PC-3 (cell line): ENCODE measurements around the gene SELENOP. TPM values are rescaled to one million over a fixed set of nuclear protein-coding genes. Genes with fewer than 3 reads are reported as not detected.

Experiments
- ATAC-seq: fragments of 200-7000 bp; cut with Tn5 transposase; 2 replicates; pipeline ENCODE4 v1.9.1; 2020; ENCODE audit warnings: mild to moderate bottlenecking, moderate library complexity
- BruUV-seq: library from RNA; stranded (reverse); fragments of 400-500 nt; replicated peaks from 2 replicates; lab custom pipeline; 2021; lab: Mats Ljungman, UMichigan
- CTCF ChIA-PET: fragments of 300-600 bp; sonication (Branson Sonifier 250); formaldehyde crosslinking; loops from one replicate; lab custom pipeline; 2022; ENCODE audit warnings: antibody characterized with exemption; lab: Charles Lee
- POLR2A ChIA-PET: fragments of 300-600 bp; sonication (Branson Sonifier 250); formaldehyde crosslinking; loops from one replicate; lab custom pipeline; 2022; ENCODE audit warnings: antibody characterized with exemption; ENCODE audit not compliant: unreplicated experiment; lab: Charles Lee
- DNase-seq: peaks from one replicate; pipeline ENCODE4 v3.0.0-alpha.2; 2015
- H2AFZ ChIP-seq: fragments of 300-600 bp; sonication (generic); 2 replicates; pipeline ENCODE4 v1.6.0; 2016; ENCODE audit warnings: antibody characterized with exemption, low read length
- H3F3A ChIP-seq: fragments of 300-600 bp; sonication (generic); one replicate; pipeline ENCODE4 v1.6.0; 2017; ENCODE audit warnings: antibody characterized with exemption, low read length, control low read depth, mild to moderate bottlenecking; ENCODE audit not compliant: unreplicated experiment
- H3K27ac ChIP-seq: fragments of 300-600 bp; sonication (generic); 2 replicates; pipeline ENCODE4 v1.5.1; 2016; ENCODE audit warnings: mild to moderate bottlenecking, low read length
- H3K27me3 ChIP-seq: fragments of 300-600 bp; sonication (generic); 2 replicates; pipeline ENCODE4 v1.6.1; 2016; ENCODE audit warnings: low read length, mixed read lengths
- H3K36me3 ChIP-seq: fragments of 300-600 bp; sonication (generic); 2 replicates; pipeline ENCODE4 v1.6.1; 2016; ENCODE audit warnings: low read depth, mixed run types, low read length, mixed read lengths
- H3K4me1 ChIP-seq: fragments of 300-600 bp; sonication (generic); 2 replicates; pipeline ENCODE4 v1.5.1; 2016; ENCODE audit warnings: low read length; ENCODE audit not compliant: insufficient read depth
- H3K4me2 ChIP-seq: fragments of 300-600 bp; sonication (generic); 2 replicates; pipeline ENCODE4 v1.6.0; 2016; ENCODE audit warnings: low read length
- H3K4me3 ChIP-seq: fragments of 300-600 bp; sonication (generic); 2 replicates; pipeline ENCODE4 v1.5.1; 2016; ENCODE audit warnings: mild to moderate bottlenecking, low read length, mixed read lengths
- H3K79me2 ChIP-seq: fragments of 300-600 bp; sonication (generic); 2 replicates; pipeline ENCODE4 v1.6.1; 2017; ENCODE audit warnings: low read length, mixed read lengths
- H3K9ac ChIP-seq: fragments of 300-600 bp; sonication (generic); 2 replicates; pipeline ENCODE4 v1.6.0; 2016; ENCODE audit warnings: mild to moderate bottlenecking, low read length
- H3K9me2 ChIP-seq: fragments of 300-600 bp; sonication (generic); replicated peaks from 2 replicates; pipeline ENCODE4 v1.6.1; 2016; ENCODE audit warnings: mixed run types, low read length, mixed read lengths
- H3K9me3 ChIP-seq: fragments of 300-600 bp; sonication (generic); 2 replicates; pipeline ENCODE4 v1.6.1; 2016; ENCODE audit warnings: low read length, mixed read lengths
- H4K20me1 ChIP-seq: fragments of 300-600 bp; sonication (generic); 2 replicates; pipeline ENCODE4 v1.6.1; 2016; ENCODE audit warnings: low read length, mixed read lengths
- CTCF ChIP-seq: fragments of 300-600 bp; sonication (generic); conservative IDR thresholded peaks from 2 replicates; pipeline ENCODE4 v1.5.1; 2017; ENCODE audit warnings: antibody characterized with exemption, low read depth, mild to moderate bottlenecking, low read length
- EZH2 ChIP-seq: fragments of 300-600 bp; sonication (generic); IDR thresholded peaks from one replicate; pipeline ENCODE4 v1.6.1; 2017; ENCODE audit warnings: antibody characterized with exemption, mild to moderate bottlenecking, low read length; ENCODE audit not compliant: unreplicated experiment
- EZH2phosphoT487 ChIP-seq: fragments of 300-600 bp; sonication (generic); IDR thresholded peaks from 2 replicates; pipeline ENCODE4 v1.6.1; 2018; ENCODE audit warnings: mild to moderate bottlenecking, antibody characterized with exemption, low read length, borderline replicate concordance
- intact Hi-C: fragments of 100-400 bp; cut with micrococcal nuclease; formaldehyde crosslinking; loops from 2 replicates; pipeline ENCODE4 v1.9.0; 2023
- total RNA-seq: library from RNA; depleted of rRNA; stranded (reverse); fragments of >200 nt; gene quantifications from 2 replicates; pipeline ENCODE4 v1.2.3, GENCODE V29; 2014

The SELENOP gene
- total RNA-seq, 1 experiment from 2014 or later: 3.3 TPM

GRCh38 chr5:42799241-42799608, 12.5 kb downstream of the SELENOP start:
- Histone ChIP-seq H3K9ac (no peak overlapping the region), H3F3A (no peaks in the 10 kb centered on the region), H3K4me2 (no peak overlapping the region), H3K4me1 (no peaks in the 10 kb centered on the region), H3K9me2 (no peaks in the 10 kb centered on the region), H4K20me1 (no peaks in the 10 kb centered on the region), H2AFZ (no peak overlapping the region), H3K79me2 (no peaks in the 10 kb centered on the region), H3K36me3 (no peaks in the 10 kb centered on the region), H3K27me3 (no peaks in the 10 kb centered on the region), H3K9me3 (no peaks in the 10 kb centered on the region), H3K27ac (no peak overlapping the region), H3K4me3 (no peak overlapping the region)
- no peak for ATAC-seq
- no peak for TF ChIP-seq CTCF
- TF ChIP-seq EZH2phosphoT487: no peak
- TF ChIP-seq EZH2: no peak
- DNase-seq: no peak
- BruUV-seq: no TSS peak
- intact Hi-C loops: no loop called here
- ChIA-PET POLR2A (no interaction called here), CTCF (no interaction called here)

- no peak overlapping the region for H3K4me3 ChIP-seq
- no peaks in the 10 kb centered on the region for H3K4me1 ChIP-seq
- intact Hi-C loops: no loop called here
- H4K20me1 ChIP-seq: no peaks in the 10 kb centered on the region
- no peaks in the 10 kb centered on the region for H3K36me3 ChIP-seq
- H3F3A ChIP-seq: no peaks in the 10 kb centered on the region
- no peaks in the 10 kb centered on the region for H3K9me2 ChIP-seq
- ChIA-PET POLR2A (interaction anchor here (0.6 kb wide), 1 partner anchor 214 kb away, joined by 5 read pairs; no protein-coding TSS in a partner anchor), CTCF (no interaction called here)
- no peaks in the 10 kb centered on the region for H3K9me3 ChIP-seq
- BruUV-seq: no TSS peak
- no peaks in the 10 kb centered on the region for H3K27me3 ChIP-seq
- no peak overlapping the region for H3K9ac ChIP-seq
- ATAC-seq (no peak), DNase-seq (no peak)
- no peak overlapping the region for H2AFZ ChIP-seq
- H3K79me2 ChIP-seq: no peaks in the 10 kb centered on the region
- H3K27ac ChIP-seq: no peak overlapping the region
- no peak overlapping the region for H3K4me2 ChIP-seq
- no peak for TF ChIP-seq CTCF
These were observed 13.1 kb downstream of the SELENOP start for GRCh38 chr5:42798284-42799240.

GRCh38 chr5:42791151-42791550, 20.5 kb downstream of the SELENOP start:
- no peak overlapping the region for H3K9ac ChIP-seq
- H4K20me1 ChIP-seq: no peaks in the 10 kb centered on the region
- no peaks in the 10 kb centered on the region for H3F3A ChIP-seq
- no peak for DNase-seq
- no peak for ATAC-seq
- H3K27me3 ChIP-seq: no peaks in the 10 kb centered on the region
- ChIA-PET CTCF (no interaction called here), POLR2A (no interaction called here)
- peaks cover 19% of the 10 kb centered on the region for H3K9me3 ChIP-seq
- no peaks in the 10 kb centered on the region for H3K9me2 ChIP-seq
- no peak overlapping the region for H3K4me2 ChIP-seq
- BruUV-seq: no TSS peak
- H3K4me1 ChIP-seq: no peaks in the 10 kb centered on the region
- H3K36me3 ChIP-seq: 0 out of 2 replicates have a peak, but pooled peaks cover 3% of the 10 kb centered on the region
- no peak overlapping the region for H3K4me3 ChIP-seq
- no peaks in the 10 kb centered on the region for H3K79me2 ChIP-seq
- H2AFZ ChIP-seq: no peak overlapping the region
- no peak overlapping the region for H3K27ac ChIP-seq
- intact Hi-C loops: no loop called here
- no peak for TF ChIP-seq EZH2
- no peak for TF ChIP-seq CTCF
- no peak for TF ChIP-seq EZH2phosphoT487
